ENCODE data around the gene ZNF578. TPM values are rescaled to one million over a fixed set of nuclear protein-coding genes. Genes with fewer than 3 reads are reported as not detected.
"Not testable (repeated sequence)": the region's sequence is repeated elsewhere in the genome, so short reads cannot be mapped to it uniquely, and the experiment has no call there.

Gene ZNF578
- total RNA-seq, result 1 to 10 TPM in 1 of 2 experiments, under 1 TPM in 1; 0.95 to 1.2 TPM

GRCh38 chr19:52453324-52454094 is at the start of gene ZNF578:
TSS of gene ZNF578 (plus strand) at chr19:52453553. CDS start at chr19:52501846, 48,293 bp downstream.
- Mint-ChIP-seq H3K9me3 (peaks cover 65% of the 10 kb centered on the region), H3K27me3 (no peaks in the 10 kb centered on the region), H3K4me3 (peak within 1 kb of the TSS; percentile 69), H3K36me3 (ENCODE audit: low read depth) (peaks cover 51% of the 10 kb centered on the region), H3K4me1 (peaks cover 16% of the 10 kb centered on the region), H3K27ac (peak within 1 kb of the TSS; percentile 64)
- peak; percentile 76 for DNase-seq
- ChIA-PET POLR2A (no interaction called here), CTCF (no interaction called here)

- peaks cover 59% of the 10 kb centered on the region for H3K9me3 Mint-ChIP-seq
Measured at GRCh38 chr19:52410276-52410675, 43.1 kb upstream of the ZNF578 start.

DNA sequence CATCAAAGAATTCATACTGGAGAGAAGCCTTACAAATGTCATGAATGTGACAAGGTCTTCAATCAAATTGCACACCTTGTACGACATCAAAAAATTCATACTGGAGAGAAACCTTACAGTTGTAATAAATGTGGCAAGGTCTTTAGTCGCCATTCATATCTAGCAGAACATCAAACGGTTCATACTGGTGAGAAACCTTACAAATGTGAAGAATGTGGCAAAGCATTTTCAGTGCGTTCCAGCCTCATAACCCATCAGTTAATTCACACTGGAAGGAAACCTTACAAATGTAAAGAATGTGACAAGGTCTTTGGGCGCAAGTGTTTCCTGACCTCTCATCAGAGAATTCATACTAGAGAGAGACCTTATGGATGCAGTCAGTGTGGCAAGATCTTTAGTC is 37.6 kb upstream of the ZNF578 start:
- POLR2A ChIA-PET, result no interaction called here
- DNase-seq, result no peak
- H3K4me1 Mint-ChIP-seq, result no peaks in the 10 kb centered on the region
- no peak overlapping the region for H3K27ac Mint-ChIP-seq
- peaks cover 23% of the 10 kb centered on the region for H3K36me3 Mint-ChIP-seq (ENCODE audit: low read depth)
- CTCF ChIA-PET, result no interaction called here
- no peak overlapping the region for H3K4me3 Mint-ChIP-seq
- H3K9me3 Mint-ChIP-seq, result peaks cover 68% of the 10 kb centered on the region
- H3K27me3 Mint-ChIP-seq, result no peaks in the 10 kb centered on the region

More at GRCh38 chr19:52410276-52410675, 43.1 kb upstream of the ZNF578 start:
- POLR2A ChIA-PET, result no interaction called here
- CTCF ChIA-PET, result no interaction called here
- Mint-ChIP-seq H3K27ac (no peak overlapping the region), H3K27me3 (no peaks in the 10 kb centered on the region), H3K4me3 (no peak overlapping the region), H3K4me1 (no peaks in the 10 kb centered on the region), H3K36me3 (ENCODE audit: low read depth) (peaks cover 63% of the 10 kb centered on the region)
- no peak for DNase-seq

DNA sequence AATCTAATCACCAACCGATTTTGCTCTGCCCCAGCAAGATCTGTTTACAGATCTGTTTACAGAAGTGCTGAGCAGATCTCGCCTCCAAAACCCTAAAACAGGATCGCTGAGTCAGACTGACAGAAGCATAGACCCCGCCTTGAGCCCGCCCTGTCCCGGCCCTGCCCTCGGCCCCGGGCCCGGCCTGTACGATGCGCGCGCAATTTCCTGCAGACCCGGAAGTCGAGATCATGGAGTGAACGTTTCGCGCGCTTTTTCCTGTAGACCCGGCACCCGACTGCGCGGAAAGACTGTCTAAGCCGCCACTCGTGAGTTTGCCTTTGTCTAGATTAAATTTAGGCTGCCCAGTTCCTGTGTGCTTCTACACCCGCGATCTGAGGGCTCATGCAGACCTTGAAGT is 24.4 kb upstream of the ZNF578 start, which contains the start of gene ZNF534:
Gene ZNF534 (plus strand): TSS at position 212 of the 400 bp plus-strand sequence. CDS start 2,327 bp downstream, outside the sequence.
- H3K4me1 Mint-ChIP-seq, result no peaks in the 10 kb centered on the region
- CTCF ChIA-PET, result no interaction called here
- H3K27ac Mint-ChIP-seq, result no peak within 1 kb of the TSS
- H3K27me3 Mint-ChIP-seq, result no peaks in the 10 kb centered on the region
- H3K4me3 Mint-ChIP-seq, result no peak within 1 kb of the TSS
- H3K9me3 Mint-ChIP-seq, result peaks cover 45% of the 10 kb centered on the region
- POLR2A ChIA-PET, result no interaction called here
- no peak for DNase-seq
- no peaks in the 10 kb centered on the region for H3K36me3 Mint-ChIP-seq (ENCODE audit: low read depth)

- Mint-ChIP-seq H3K4me3 (no peak overlapping the region), H3K27me3 (no peaks in the 10 kb centered on the region), H3K9me3 (peaks cover 54% of the 10 kb centered on the region), H3K27ac (no peak overlapping the region), H3K36me3 (ENCODE audit: low read depth) (no peaks in the 10 kb centered on the region), H3K4me1 (no peaks in the 10 kb centered on the region)
- POLR2A ChIA-PET, result no interaction called here
- CTCF ChIA-PET, result no interaction called here
- DNase-seq, result no peak
Measured at GRCh38 chr19:52442179-52442578, 11.2 kb upstream of the ZNF578 start.

GRCh38 chr19:52444506-52444905 is 8.8 kb upstream of the ZNF578 start:
- POLR2A ChIA-PET, result no interaction called here
- Mint-ChIP-seq H3K9me3 (peaks cover 55% of the 10 kb centered on the region), H3K36me3 (ENCODE audit: low read depth) (no peaks in the 10 kb centered on the region), H3K4me3 (no peak overlapping the region), H3K4me1 (no peaks in the 10 kb centered on the region), H3K27ac (no peak overlapping the region), H3K27me3 (no peaks in the 10 kb centered on the region)
- CTCF ChIA-PET, result no interaction called here
- no peak for DNase-seq

GRCh38 chr19:52451241-52451640 is 2.1 kb upstream of the ZNF578 start:
- Mint-ChIP-seq H3K27me3 (no peaks in the 10 kb centered on the region), H3K4me3 (no peak overlapping the region), H3K4me1 (peaks cover 16% of the 10 kb centered on the region), H3K9me3 (peaks cover 60% of the 10 kb centered on the region), H3K36me3 (ENCODE audit: low read depth) (peaks cover 40% of the 10 kb centered on the region), H3K27ac (no peak overlapping the region)
- ChIA-PET CTCF (no interaction called here), POLR2A (interaction anchor here (0.7 kb wide), 1 partner anchor 121 kb away, joined by 3 read pairs; no protein-coding TSS in a partner anchor)
- no peak for DNase-seq

DNA sequence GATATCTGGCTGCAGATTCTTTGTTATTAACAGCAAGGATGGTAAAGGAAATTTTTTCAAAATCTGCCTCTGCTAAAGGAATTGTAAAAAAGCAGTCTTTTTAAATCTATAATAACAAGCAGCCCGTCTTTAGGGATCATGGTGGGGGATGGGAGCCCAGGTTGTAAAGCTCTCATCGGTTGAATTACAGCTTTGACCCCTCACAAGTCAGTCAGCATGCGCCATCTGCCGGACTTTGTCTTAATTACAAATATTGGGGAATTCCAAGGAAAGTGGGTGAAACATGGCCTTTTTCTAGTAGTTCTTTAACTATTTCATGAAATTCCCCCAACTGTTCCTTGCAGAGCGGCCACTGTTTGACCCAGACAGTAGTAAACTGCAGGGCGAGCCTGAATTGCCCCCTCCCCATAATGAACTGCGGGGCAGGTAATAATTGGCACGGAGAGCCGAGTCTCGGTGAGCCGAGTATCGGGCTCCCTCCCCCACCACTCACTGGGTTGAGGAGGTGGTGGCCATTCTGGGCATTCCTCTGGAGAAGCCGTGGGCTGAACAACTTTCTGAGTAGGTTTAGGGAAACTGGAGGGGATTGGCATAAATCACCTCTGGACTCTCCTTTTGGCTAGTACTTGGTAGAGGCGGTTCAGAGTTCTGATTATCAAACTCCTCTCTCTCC is 11.6 kb downstream of the ZNF578 start:
- Mint-ChIP-seq H3K36me3 (ENCODE audit: low read depth) (no peaks in the 10 kb centered on the region), H3K4me3 (no peak overlapping the region), H3K4me1 (no peaks in the 10 kb centered on the region), H3K27ac (no peak overlapping the region), H3K9me3 (peaks cover 63% of the 10 kb centered on the region), H3K27me3 (no peaks in the 10 kb centered on the region)
- DNase-seq, result no peak
- CTCF ChIA-PET, result no interaction called here
- POLR2A ChIA-PET, result no interaction called here

GRCh38 chr19:52473655-52474350 is 20.4 kb downstream of the ZNF578 start:
- ChIA-PET POLR2A (no interaction called here), CTCF (no interaction called here)
- Mint-ChIP-seq H3K4me3 (no peak overlapping the region), H3K36me3 (ENCODE audit: low read depth) (peaks cover 32% of the 10 kb centered on the region), H3K9me3 (peaks cover 84% of the 10 kb centered on the region), H3K27ac (no peak overlapping the region), H3K4me1 (no peaks in the 10 kb centered on the region), H3K27me3 (no peaks in the 10 kb centered on the region)
- DNase-seq, result no peak

DNA sequence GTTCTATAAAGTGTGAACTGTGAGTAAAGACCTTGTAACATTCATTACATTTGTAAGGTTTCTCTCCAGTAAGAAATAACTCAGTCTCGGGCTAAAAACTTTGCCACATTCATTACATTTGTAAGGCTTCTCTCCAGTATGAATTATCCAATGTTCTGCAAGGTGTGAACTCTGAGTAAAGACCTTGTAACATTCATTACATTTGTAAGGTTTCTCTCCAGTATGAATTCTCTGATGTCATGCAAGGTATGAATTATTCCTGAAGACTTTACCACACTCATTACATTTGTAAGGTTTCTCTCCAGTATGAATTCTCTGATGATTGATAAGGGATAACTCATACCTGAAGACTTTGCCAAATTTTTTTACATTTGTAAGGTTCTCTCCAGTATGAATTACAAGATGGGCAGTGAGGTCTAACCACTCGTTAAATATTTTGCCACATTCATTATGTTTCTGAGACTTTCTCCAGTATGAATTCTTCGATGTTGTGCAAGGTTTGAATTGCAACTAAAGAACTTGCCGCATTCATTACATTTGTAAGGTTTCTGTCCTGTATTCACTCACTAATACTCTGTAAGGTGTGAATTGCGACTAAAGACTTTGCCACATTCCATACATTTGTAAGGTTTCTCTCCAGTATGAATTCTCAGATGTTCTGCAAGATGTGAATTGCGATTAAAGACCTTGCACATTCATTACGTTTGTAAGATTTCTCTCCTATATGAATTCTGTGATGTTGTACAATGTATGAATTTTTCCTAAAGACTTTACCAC is 21.2 kb downstream of the ZNF578 start:
- no peak for DNase-seq
- peaks cover 84% of the 10 kb centered on the region for H3K9me3 Mint-ChIP-seq
- H3K36me3 Mint-ChIP-seq (ENCODE audit: low read depth), result peaks cover 32% of the 10 kb centered on the region
- POLR2A ChIA-PET, result no interaction called here
- H3K27me3 Mint-ChIP-seq, result no peaks in the 10 kb centered on the region
- no peak overlapping the region for H3K27ac Mint-ChIP-seq
- no peak overlapping the region for H3K4me3 Mint-ChIP-seq
- no peaks in the 10 kb centered on the region for H3K4me1 Mint-ChIP-seq
- CTCF ChIA-PET, result no interaction called here

DNA sequence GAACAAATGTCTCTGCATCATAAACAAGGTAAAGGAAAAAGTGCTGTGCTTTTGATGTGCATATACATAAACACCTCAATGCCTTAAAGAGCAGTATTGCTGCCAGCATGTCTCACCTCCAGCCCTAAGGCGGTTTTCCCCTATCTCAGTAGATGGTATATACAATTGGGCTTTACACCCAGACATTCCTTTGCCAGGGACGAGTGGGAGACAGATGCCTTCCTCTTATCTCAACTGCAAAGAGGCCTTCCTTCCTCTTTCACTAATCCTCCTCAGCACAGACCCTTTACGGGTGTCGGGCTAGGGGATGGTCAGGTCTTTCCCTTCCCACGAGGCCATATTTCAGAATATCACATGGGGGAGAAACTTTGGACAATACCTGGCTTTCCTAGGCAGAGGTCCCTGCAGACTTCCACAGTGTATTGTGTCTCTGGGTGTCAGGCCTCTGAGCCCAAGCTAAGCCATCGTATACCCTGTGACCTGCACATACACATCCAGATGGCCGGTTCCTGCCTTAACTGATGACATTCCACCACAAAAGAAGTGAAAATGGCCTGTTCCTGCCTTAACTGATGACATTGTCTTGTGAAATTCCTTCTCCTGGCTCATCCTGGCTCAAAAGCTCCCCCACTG is 30.9 kb downstream of the ZNF578 start:
- H3K27ac Mint-ChIP-seq; CTCF ChIA-PET; H3K36me3 Mint-ChIP-seq (ENCODE audit: low read depth); H3K27me3 Mint-ChIP-seq; DNase-seq; POLR2A ChIA-PET; H3K4me1 Mint-ChIP-seq; H3K4me3 Mint-ChIP-seq: not testable (repeated sequence)
- peaks cover 39% of the 10 kb centered on the region for H3K9me3 Mint-ChIP-seq

- H3K4me3 Mint-ChIP-seq; H3K4me1 Mint-ChIP-seq; CTCF ChIA-PET; POLR2A ChIA-PET; H3K27me3 Mint-ChIP-seq; DNase-seq; H3K27ac Mint-ChIP-seq; H3K36me3 Mint-ChIP-seq (ENCODE audit: low read depth): not testable (repeated sequence)
- H3K9me3 Mint-ChIP-seq, result peaks cover 39% of the 10 kb centered on the region
Measured at GRCh38 chr19:52485064-52485463, 31.7 kb downstream of the ZNF578 start.
